ENCODE measurements around the gene KLK12. TPM values are rescaled to one million over a fixed set of nuclear protein-coding genes. Genes with fewer than 3 reads are reported as not detected.
"Not testable (repeated sequence)": the region's sequence is repeated elsewhere in the genome, so short reads cannot be mapped to it uniquely, and the experiment has no call there.

Gene KLK12
- total RNA-seq, 1 donor from 2014 or later, result 1.6 TPM

- DNase-seq (ENCODE audit: extremely low spot score, unreplicated experiment), result no peak
- H3K27me3 Mint-ChIP-seq, result peaks cover 18% of the 10 kb centered on the region
- peaks cover 3% of the 10 kb centered on the region for H3K4me1 Mint-ChIP-seq (ENCODE audit: unreplicated experiment)
- no peak overlapping the region for H3K27ac Mint-ChIP-seq
- no peaks in the 10 kb centered on the region for H3K36me3 Mint-ChIP-seq
- no peak for TF ChIP-seq CTCF (conservative IDR thresholded peaks at IDR 0.05)
- H3K9me3 Mint-ChIP-seq, result no peaks in the 10 kb centered on the region
- no peak overlapping the region for H3K4me3 Mint-ChIP-seq
Measured at GRCh38 chr19:50998686-50999085, 36.1 kb downstream of the KLK12 start.

GRCh38 chr19:50998061-50998460 lies 36.7 kb downstream of the KLK12 start:
- TF ChIP-seq CTCF (conservative IDR thresholded peaks at IDR 0.05), result no peak
- H3K4me1 Mint-ChIP-seq (ENCODE audit: unreplicated experiment), result peaks cover 3% of the 10 kb centered on the region
- H3K4me3 Mint-ChIP-seq, result no peak overlapping the region
- H3K27me3 Mint-ChIP-seq, result peaks cover 17% of the 10 kb centered on the region
- no peaks in the 10 kb centered on the region for H3K36me3 Mint-ChIP-seq
- no peak overlapping the region for H3K27ac Mint-ChIP-seq
- no peaks in the 10 kb centered on the region for H3K9me3 Mint-ChIP-seq
- DNase-seq (ENCODE audit: extremely low spot score, unreplicated experiment), result no peak

- DNase-seq (ENCODE audit: extremely low spot score, unreplicated experiment), result no peak
- no peak for TF ChIP-seq CTCF (conservative IDR thresholded peaks at IDR 0.05)
- no peaks in the 10 kb centered on the region for H3K36me3 Mint-ChIP-seq
Measured at GRCh38 chr19:50994129-50994528, 40.7 kb downstream of the KLK12 start.

GRCh38 chr19:50992666-50993035 lies 42.2 kb downstream of the KLK12 start:
- Mint-ChIP-seq H3K9me3 (no peaks in the 10 kb centered on the region), H3K27me3 (peaks cover 39% of the 10 kb centered on the region)

More at GRCh38 chr19:50994129-50994528, 40.7 kb downstream of the KLK12 start:
- H3K27me3 Mint-ChIP-seq, result peaks cover 32% of the 10 kb centered on the region
- H3K27ac Mint-ChIP-seq, result no peak overlapping the region
- no peaks in the 10 kb centered on the region for H3K9me3 Mint-ChIP-seq
- H3K4me1 Mint-ChIP-seq (ENCODE audit: unreplicated experiment), result no peaks in the 10 kb centered on the region
- no peak overlapping the region for H3K4me3 Mint-ChIP-seq

GRCh38 chr19:50984416-50984815 lies 50.4 kb downstream of the KLK12 start:
- H3K27me3 Mint-ChIP-seq, result peaks cover 48% of the 10 kb centered on the region
- not testable (repeated sequence) for H3K4me1 Mint-ChIP-seq (ENCODE audit: unreplicated experiment); H3K9me3 Mint-ChIP-seq; H3K36me3 Mint-ChIP-seq; H3K27ac Mint-ChIP-seq; H3K4me3 Mint-ChIP-seq; DNase-seq (ENCODE audit: extremely low spot score, unreplicated experiment)

More at GRCh38 chr19:50992666-50993035, 42.2 kb downstream of the KLK12 start:
- Mint-ChIP-seq H3K27ac (no peak overlapping the region), H3K4me1 (ENCODE audit: unreplicated experiment) (no peaks in the 10 kb centered on the region), H3K36me3 (no peaks in the 10 kb centered on the region), H3K4me3 (no peak overlapping the region)
- no peak for DNase-seq (ENCODE audit: extremely low spot score, unreplicated experiment)
- TF ChIP-seq CTCF (conservative IDR thresholded peaks at IDR 0.05), result no peak

GRCh38 chr19:50983625-50984292 lies 51.0 kb downstream of the KLK12 start, which contains the start of gene KLK7:
Gene KLK7 (minus strand): TSS chr19:50983917. CDS start chr19:50982399, 1,518 bp downstream.
- Mint-ChIP-seq H3K27me3 (peaks cover 44% of the 10 kb centered on the region), H3K4me3 (no peak within 1 kb of the TSS), H3K27ac (no peak within 1 kb of the TSS), H3K36me3 (no peaks in the 10 kb centered on the region), H3K4me1 (ENCODE audit: unreplicated experiment) (no peaks in the 10 kb centered on the region), H3K9me3 (no peaks in the 10 kb centered on the region)
- DNase-seq (ENCODE audit: extremely low spot score, unreplicated experiment), result no peak
- no peak for TF ChIP-seq CTCF (conservative IDR thresholded peaks at IDR 0.05)
